ENCODE results near the gene CD48. TPM values are rescaled to one million over a fixed set of nuclear protein-coding genes. Genes with fewer than 3 reads are reported as not detected.

Gene CD48
- total and polyA plus RNA-seq, 7 donors: 2.9 to 112 (median 4.5) TPM

DNA sequence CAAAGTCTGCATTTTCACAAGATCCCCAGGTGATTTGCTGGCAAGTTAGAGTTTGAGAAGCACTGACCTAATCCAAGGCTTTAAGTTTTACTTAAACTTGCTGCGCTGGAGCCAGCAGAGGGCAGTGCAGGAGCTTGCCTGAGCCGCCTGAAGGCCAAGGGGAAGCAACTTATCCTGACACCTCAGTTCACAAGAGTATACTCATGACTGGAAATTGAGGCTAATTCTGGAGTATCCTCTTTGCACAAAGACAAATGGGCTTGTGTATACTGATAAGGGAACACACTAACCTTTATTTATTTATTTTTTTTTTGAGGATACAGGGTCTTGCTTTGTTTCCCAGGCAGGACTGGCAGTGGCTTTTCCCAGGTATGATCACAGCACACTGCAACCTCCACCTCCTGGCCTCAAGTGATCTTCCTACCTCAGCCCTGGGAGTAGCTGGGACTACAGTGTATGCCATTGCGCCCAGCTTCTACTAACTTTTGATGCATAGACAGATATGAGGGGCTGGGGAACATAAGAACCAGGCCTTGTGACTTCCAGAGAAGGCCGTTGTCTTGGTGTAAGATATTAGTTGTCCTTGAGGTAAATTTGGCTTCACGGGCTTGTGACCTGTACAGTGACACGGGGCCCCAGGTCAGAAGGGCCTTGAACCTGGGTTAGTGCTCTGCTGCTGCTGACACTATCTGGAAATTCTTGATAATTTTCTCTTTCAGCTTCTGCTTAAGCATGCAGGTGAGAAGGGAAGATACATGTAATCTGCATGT, 35.8 kb downstream of the CD48 start:
- H3K27me3 ChIP-seq: no peaks in the 10 kb centered on the region
- WGBS, 2 donors: 53 to 57% methylated on average over 6 of the region's 6 CpGs
- H3K27ac ChIP-seq: no peak overlapping the region
- H3K4me1 ChIP-seq: no peaks in the 10 kb centered on the region
- DNase-seq: peak; percentile 75
- no peaks in the 10 kb centered on the region for H3K9me3 ChIP-seq
- H3K36me3 ChIP-seq: no peaks in the 10 kb centered on the region
- H3K4me3 ChIP-seq: no peak overlapping the region
- TF ChIP-seq, protein P1, sequence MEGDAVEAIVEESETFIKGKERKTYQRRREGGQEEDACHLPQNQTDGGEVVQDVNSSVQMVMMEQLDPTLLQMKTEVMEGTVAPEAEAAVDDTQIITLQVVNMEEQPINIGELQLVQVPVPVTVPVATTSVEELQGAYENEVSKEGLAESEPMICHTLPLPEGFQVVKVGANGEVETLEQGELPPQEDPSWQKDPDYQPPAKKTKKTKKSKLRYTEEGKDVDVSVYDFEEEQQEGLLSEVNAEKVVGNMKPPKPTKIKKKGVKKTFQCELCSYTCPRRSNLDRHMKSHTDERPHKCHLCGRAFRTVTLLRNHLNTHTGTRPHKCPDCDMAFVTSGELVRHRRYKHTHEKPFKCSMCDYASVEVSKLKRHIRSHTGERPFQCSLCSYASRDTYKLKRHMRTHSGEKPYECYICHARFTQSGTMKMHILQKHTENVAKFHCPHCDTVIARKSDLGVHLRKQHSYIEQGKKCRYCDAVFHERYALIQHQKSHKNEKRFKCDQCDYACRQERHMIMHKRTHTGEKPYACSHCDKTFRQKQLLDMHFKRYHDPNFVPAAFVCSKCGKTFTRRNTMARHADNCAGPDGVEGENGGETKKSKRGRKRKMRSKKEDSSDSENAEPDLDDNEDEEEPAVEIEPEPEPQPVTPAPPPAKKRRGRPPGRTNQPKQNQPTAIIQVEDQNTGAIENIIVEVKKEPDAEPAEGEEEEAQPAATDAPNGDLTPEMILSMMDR (IDR thresholded peaks at IDR 0.05): peak in 2 of 4 experiments; percentile 25 to 43
- no peak for TF ChIP-seq POLR2AphosphoS5 (IDR thresholded peaks at IDR 0.05)
- intact Hi-C loops (cut with DNase I): no loop called here

DNA sequence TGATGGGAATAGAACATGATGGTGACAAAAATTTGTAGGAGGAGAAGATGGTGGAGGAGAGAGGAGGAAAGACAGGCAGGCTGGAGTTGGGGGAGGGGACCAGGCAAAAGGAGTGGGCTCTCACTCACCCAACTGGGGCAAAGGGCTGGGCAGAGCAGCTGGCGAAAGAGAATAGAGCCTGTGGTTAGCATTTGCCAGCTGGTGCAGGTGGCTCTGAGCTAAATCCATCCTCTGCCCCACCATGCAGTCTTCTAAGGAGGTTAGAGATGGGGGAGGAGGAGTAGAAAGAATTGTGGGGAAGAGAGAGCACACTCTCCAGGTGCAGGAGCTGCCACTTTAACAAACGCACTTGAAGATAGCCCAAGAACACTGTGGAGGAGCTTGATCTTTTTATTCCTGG, 37.2 kb downstream of the CD48 start:
- Histone ChIP-seq H3K27me3 (no peaks in the 10 kb centered on the region), H3K27ac (no peak overlapping the region), H3K4me1 (no peaks in the 10 kb centered on the region), H3K9me3 (no peaks in the 10 kb centered on the region), H3K4me3 (no peak overlapping the region), H3K36me3 (no peaks in the 10 kb centered on the region)
- intact Hi-C loops (cut with DNase I): no loop called here
- 52 to 75% methylated on average over 2 of the region's 2 CpGs for WGBS, 2 donors
- TF ChIP-seq POLR2A (IDR thresholded peaks at IDR 0.05): no peak
- TF ChIP-seq, protein P1 (IDR thresholded peaks at IDR 0.05): no peak
- no peak for TF ChIP-seq EP300 (IDR thresholded peaks at IDR 0.05)
- TF ChIP-seq POLR2AphosphoS5 (IDR thresholded peaks at IDR 0.05): no peak
- no peak for DNase-seq

DNA sequence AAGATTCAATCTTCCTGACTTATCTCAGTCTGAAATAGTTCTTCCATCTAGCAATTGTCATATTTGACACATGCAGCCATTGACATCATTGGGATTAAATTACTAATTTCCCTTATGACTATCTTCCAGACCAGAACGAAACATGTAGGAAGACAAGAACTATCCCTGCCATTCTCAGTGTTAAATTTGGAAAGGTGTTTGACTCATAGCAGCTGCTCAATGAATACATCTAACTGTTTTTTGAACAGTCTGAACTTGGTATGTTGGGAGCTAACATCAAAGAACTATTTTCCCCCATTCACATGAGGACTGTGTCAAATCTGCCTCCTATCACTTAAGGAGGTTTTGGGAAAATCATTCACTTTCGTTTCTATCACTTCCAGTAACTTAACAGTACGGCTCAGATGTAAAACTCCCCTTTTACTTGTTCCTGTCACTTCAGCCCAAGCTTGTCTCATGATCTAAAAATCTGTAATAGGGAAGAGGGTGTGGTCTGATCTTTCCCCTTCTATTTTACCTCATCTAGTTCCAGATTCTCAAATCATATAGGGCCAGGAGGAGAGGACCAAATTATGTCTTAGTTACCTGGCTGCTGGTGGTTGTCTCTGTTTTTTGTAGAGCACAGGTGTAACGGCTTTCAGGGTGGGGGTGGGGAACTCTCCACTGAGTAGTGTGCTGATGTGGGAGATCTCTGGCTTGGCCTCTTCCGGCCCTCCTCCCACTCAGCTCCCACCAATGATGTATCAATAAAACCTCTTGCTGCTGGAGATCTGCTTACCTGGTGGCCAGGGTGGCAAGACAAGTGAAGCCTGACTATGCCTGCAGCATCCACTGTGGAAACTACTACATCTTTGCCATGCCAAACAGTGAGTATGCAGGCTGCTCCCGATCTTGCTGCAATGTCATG, 38.6 kb downstream of the CD48 start:
- Histone ChIP-seq H3K4me3 (no peak overlapping the region), H3K27ac (no peak overlapping the region), H3K36me3 (no peaks in the 10 kb centered on the region), H3K9me3 (no peaks in the 10 kb centered on the region), H3K27me3 (no peaks in the 10 kb centered on the region), H3K4me1 (no peaks in the 10 kb centered on the region)
- 51 to 64% methylated on average over 6 of the region's 6 CpGs for WGBS, 2 donors
- no peak for DNase-seq
- intact Hi-C loops (cut with DNase I): no loop called here
- TF ChIP-seq, protein P1 (IDR thresholded peaks at IDR 0.05): no peak
- TF ChIP-seq POLR2AphosphoS5 (IDR thresholded peaks at IDR 0.05) (no peak), EP300 (IDR thresholded peaks at IDR 0.05) (no peak), POLR2A (IDR thresholded peaks at IDR 0.05) (no peak)

DNA sequence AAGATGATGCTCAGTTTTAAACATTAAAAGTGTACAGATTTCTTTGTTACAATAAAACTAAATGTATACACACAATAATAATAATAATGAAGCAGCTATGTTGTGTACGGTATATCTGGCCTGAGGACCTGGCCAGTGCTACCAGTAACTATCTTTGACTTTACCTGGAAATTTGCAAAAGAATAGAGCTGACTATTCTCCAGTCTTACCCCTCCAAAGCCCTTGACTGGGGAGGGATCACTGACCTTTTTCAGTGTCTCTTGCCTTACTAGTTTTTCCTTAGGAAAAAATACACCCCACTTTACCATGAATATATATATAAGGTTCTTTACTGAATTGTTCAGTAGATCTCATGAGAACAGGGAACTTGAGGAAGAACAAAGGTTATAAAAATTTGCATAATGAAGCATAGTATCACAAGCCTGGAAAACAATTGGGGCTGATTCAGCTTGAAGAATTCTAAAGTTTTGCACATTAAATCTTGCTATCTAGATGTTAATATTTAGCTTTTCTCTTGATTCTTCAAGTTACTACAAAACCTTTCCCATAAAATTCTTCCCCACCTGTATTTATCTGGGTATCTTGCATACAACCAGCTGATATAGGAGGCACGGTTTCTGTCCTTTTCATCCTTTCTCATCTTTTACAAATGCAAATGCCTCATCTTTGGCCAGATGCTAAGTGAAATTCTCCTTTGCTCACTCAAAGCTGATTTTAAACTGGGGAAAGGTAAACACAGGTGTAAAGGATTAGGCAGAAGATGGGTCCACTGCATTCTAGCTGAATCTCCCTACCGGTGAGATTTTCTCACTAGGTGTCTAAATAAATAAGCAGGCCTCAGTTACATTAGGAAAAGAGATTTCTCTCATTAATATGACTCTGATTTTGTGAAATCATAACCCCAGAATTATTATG, 39.8 kb downstream of the CD48 start:
- no peaks in the 10 kb centered on the region for H3K9me3 ChIP-seq
- intact Hi-C loops (cut with DNase I): no loop called here
- TF ChIP-seq POLR2AphosphoS5 (IDR thresholded peaks at IDR 0.05): no peak
- no peaks in the 10 kb centered on the region for H3K36me3 ChIP-seq
- no peak overlapping the region for H3K4me3 ChIP-seq
- H3K27me3 ChIP-seq: no peaks in the 10 kb centered on the region
- no peaks in the 10 kb centered on the region for H3K4me1 ChIP-seq
- WGBS, 2 donors: 69% methylated on average over 3 of the region's 3 CpGs
- no peak for DNase-seq
- H3K27ac ChIP-seq: no peak overlapping the region
